MM.1S (cell line): ENCODE data around the gene ATG4B.

Experiments
- CTCF ChIP-seq: fragments of 300-600 bp; sonication (generic); IDR thresholded peaks from 2 replicates; pipeline ENCODE4 v1.5.1; 2016; ENCODE audit warnings: antibody characterized with exemption, low read length, mixed read lengths
- EZH2 ChIP-seq: fragments of 300-600 bp; sonication (generic); optimal IDR thresholded peaks from 2 replicates; pipeline ENCODE3; 2017; ENCODE audit warnings: low read depth, mild to moderate bottlenecking, antibody characterized with exemption, low read length, mixed read lengths

- TF ChIP-seq CTCF, result no peak
- no peak for TF ChIP-seq EZH2
Observed at GRCh38 chr2:241689306-241689705, 51.8 kb downstream of the ATG4B start.
